H9 (cell line): ENCODE data around the gene MRPL17. TPM values are rescaled to one million over a fixed set of nuclear protein-coding genes. Genes with fewer than 3 reads are reported as not detected.
"Not testable (repeated sequence)": the region's sequence is repeated elsewhere in the genome, so short reads cannot be mapped to it uniquely, and the experiment has no call there.

Experiments used
- DNase-seq: peaks from one replicate; pipeline ENCODE4 v3.0.0-alpha.2; 2017
- H2AFZ ChIP-seq: one replicate; pipeline ENCODE4 v1.6.1; 2013; ENCODE audit warnings: mild to moderate bottlenecking, low read length, control low read depth, moderate library complexity
- H2AK5ac ChIP-seq: 2 replicates; pipeline ENCODE4 v1.6.1; 2013; ENCODE audit warnings: low read length, control low read depth, mixed read lengths; ENCODE audit not compliant: insufficient read length
- H2BK120ac ChIP-seq: one replicate; pipeline ENCODE4 v1.6.1; 2013; ENCODE audit warnings: low read depth, mild to moderate bottlenecking, low read length, control low read depth, inconsistent platforms; ENCODE audit not compliant: poor library complexity, severe bottlenecking
- H2BK12ac ChIP-seq: 2 replicates; pipeline ENCODE4 v1.6.1; 2013; ENCODE audit warnings: low read length, control low read depth, mixed read lengths, low read depth; ENCODE audit not compliant: insufficient read length
- H2BK15ac ChIP-seq: 2 replicates; pipeline ENCODE4 v1.6.1; 2013; ENCODE audit warnings: low read depth, low read length, control low read depth
- H2BK20ac ChIP-seq: one replicate; pipeline ENCODE4 v1.6.1; 2013; ENCODE audit warnings: low read depth, mild to moderate bottlenecking, low read length, control low read depth, inconsistent platforms; ENCODE audit not compliant: poor library complexity, severe bottlenecking
- H2BK5ac ChIP-seq: 2 replicates; pipeline ENCODE4 v1.6.1; 2013; ENCODE audit warnings: low read length, control low read depth, mixed read lengths; ENCODE audit not compliant: insufficient read length
- H3K14ac ChIP-seq: 2 replicates; pipeline ENCODE4 v1.6.1; 2013; ENCODE audit warnings: low read length, control low read depth; ENCODE audit not compliant: insufficient read depth
- H3K18ac ChIP-seq: 2 replicates; pipeline ENCODE4 v1.6.1; 2013; ENCODE audit warnings: low read depth, mild to moderate bottlenecking, mixed read lengths, low read length, control low read depth; ENCODE audit not compliant: insufficient read length
- H3K23ac ChIP-seq: 2 replicates; pipeline ENCODE4 v1.6.1; 2013; ENCODE audit warnings: low read length, control low read depth, mixed read lengths, low read depth; ENCODE audit not compliant: insufficient read length
- H3K23me2 ChIP-seq: 2 replicates; pipeline ENCODE4 v1.6.1; 2013; ENCODE audit warnings: low read depth, mild to moderate bottlenecking, mixed read lengths, low read length, control low read depth; ENCODE audit not compliant: insufficient read length, poor library complexity, severe bottlenecking
- H3K27ac ChIP-seq: 2 replicates; pipeline ENCODE4 v1.5.1; 2013; ENCODE audit warnings: low read length, control low read depth, mixed read lengths, low read depth; ENCODE audit not compliant: insufficient read length
- H3K27me3 ChIP-seq: 2 replicates; pipeline ENCODE4 v1.6.1; 2013; ENCODE audit warnings: low read length, control low read depth, inconsistent platforms; ENCODE audit not compliant: insufficient read depth
- H3K4ac ChIP-seq: 2 replicates; pipeline ENCODE4 v1.6.1; 2013; ENCODE audit warnings: low read depth, mild to moderate bottlenecking, control low read depth, inconsistent platforms, low read length, moderate library complexity
- H3K4me1 ChIP-seq: 2 replicates; pipeline ENCODE4 v1.6.1; 2013; ENCODE audit warnings: low read length, control low read depth, inconsistent platforms; ENCODE audit not compliant: insufficient read depth
- H3K4me2 ChIP-seq: 2 replicates; pipeline ENCODE4 v1.6.1; 2013; ENCODE audit warnings: low read length, control low read depth, mixed read lengths; ENCODE audit not compliant: insufficient read length, insufficient read depth
- H3K56ac ChIP-seq: 2 replicates; pipeline ENCODE4 v1.6.1; 2013; ENCODE audit warnings: low read depth, mild to moderate bottlenecking, mixed read lengths, low read length, control low read depth; ENCODE audit not compliant: insufficient read length
- H3K79me1 ChIP-seq: 2 replicates; pipeline ENCODE4 v1.6.1; 2013; ENCODE audit warnings: low read depth, mild to moderate bottlenecking, moderate library complexity, low read length, control low read depth, inconsistent platforms; ENCODE audit not compliant: insufficient read depth, poor library complexity, severe bottlenecking
- H3K79me2 ChIP-seq: 2 replicates; pipeline ENCODE4 v1.6.1; 2013; ENCODE audit warnings: low read length, control low read depth, inconsistent platforms; ENCODE audit not compliant: insufficient read depth
- H3K9ac ChIP-seq: 2 replicates; pipeline ENCODE4 v1.6.1; 2013; ENCODE audit warnings: low read length, control low read depth, mixed read lengths; ENCODE audit not compliant: insufficient read length; ENCODE audit errors: extremely low read depth
- H3K9me3 ChIP-seq: one replicate; pipeline ENCODE4 v1.6.1; 2013; ENCODE audit warnings: low read depth, low read length, inconsistent platforms; ENCODE audit not compliant: control insufficient read depth
- H3T11ph ChIP-seq: one replicate; pipeline ENCODE4 v1.6.1; 2013; ENCODE audit warnings: mild to moderate bottlenecking, low read length, control low read depth, inconsistent platforms
- H4K20me1 ChIP-seq: one replicate; pipeline ENCODE4 v1.6.1; 2013; ENCODE audit not compliant: control insufficient read depth, insufficient read length, insufficient read depth
- H4K5ac ChIP-seq: 2 replicates; pipeline ENCODE4 v1.6.1; 2013; ENCODE audit warnings: low read depth, mild to moderate bottlenecking, mixed read lengths, low read length, control low read depth; ENCODE audit not compliant: insufficient read length
- H4K8ac ChIP-seq: replicated peaks from 2 replicates; pipeline ENCODE4 v1.6.1; 2013; ENCODE audit warnings: low read length, control low read depth, mixed read lengths, low read depth; ENCODE audit not compliant: insufficient read length
- H4K91ac ChIP-seq: 2 replicates; pipeline ENCODE4 v1.6.1; 2013; ENCODE audit warnings: low read depth, mild to moderate bottlenecking, moderate library complexity, mixed read lengths, low read length, control low read depth; ENCODE audit not compliant: insufficient read length
- H3K27ac Mint-ChIP-seq, 3 experiments: 2 replicates in 2 of 3; 3 replicates in 1 of 3; pipeline ENCODE4 v1.8.0; 2020 to 2021; ENCODE audit warnings: mixed read lengths in 3 of 3, mild to moderate bottlenecking in 1 of 3, moderate library complexity in 1 of 3
- H3K27me3 Mint-ChIP-seq: 2 replicates; pipeline ENCODE4 v1.8.0; 2021; ENCODE audit warnings: low read depth, mild to moderate bottlenecking, moderate library complexity, mixed read lengths
- H3K36me3 Mint-ChIP-seq, 3 experiments: 2 replicates in 2 of 3; 3 replicates in 1 of 3; pipeline ENCODE4 v1.8.0; 2020 to 2021; ENCODE audit warnings: low read depth in 3 of 3, mixed read lengths in 3 of 3; ENCODE audit not compliant: insufficient read depth in 1 of 3
- H3K4me1 Mint-ChIP-seq, 2 experiments: 2 replicates each; pipeline ENCODE4 v1.8.0; 2020; ENCODE audit warnings: mixed read lengths in 2 of 2
- H3K4me3 Mint-ChIP-seq, 2 experiments: 2 replicates in 1 of 2; 3 replicates in 1 of 2; pipeline ENCODE4 v1.8.0; 2020 to 2021; ENCODE audit warnings: mild to moderate bottlenecking in 2 of 2, mixed read lengths in 2 of 2, moderate library complexity in 1 of 2
- H3K9me3 Mint-ChIP-seq, 2 experiments: 2 replicates in 1 of 2; 3 replicates in 1 of 2; pipeline ENCODE4 v1.8.0; 2020; ENCODE audit warnings: mild to moderate bottlenecking in 2 of 2, mixed read lengths in 2 of 2, moderate library complexity in 1 of 2
- WGBS: extraction: QIAGEN DNeasy Blood & Tissue Kit; methylation state at CpG from one replicate; pipeline ENCODE4 v1.1.7; 2013; ENCODE audit warnings: missing lambda C conversion rate, low lambda C conversion rate, mixed read lengths; ENCODE audit not compliant: insufficient read length; ENCODE audit errors: extremely low coverage; 5-methylcytosine and 5-hydroxymethylcytosine counted together
- total RNA-seq: library from RNA; stranded (reverse); gene quantifications from 2 replicates; pipeline ENCODE4 v1.2.1, GENCODE V29; 2021
- TF ChIP-seq, protein P1 (sequence below): fragments of 200-600 bp; sonication (generic); conservative IDR thresholded peaks from 3 replicates; pipeline ENCODE4 v1.8.0; 2021; ENCODE audit warnings: antibody characterized with exemption, mild to moderate bottlenecking

Gene MRPL17
- total RNA-seq, 1 experiment from 2014 or later: 75.5 TPM

DNA sequence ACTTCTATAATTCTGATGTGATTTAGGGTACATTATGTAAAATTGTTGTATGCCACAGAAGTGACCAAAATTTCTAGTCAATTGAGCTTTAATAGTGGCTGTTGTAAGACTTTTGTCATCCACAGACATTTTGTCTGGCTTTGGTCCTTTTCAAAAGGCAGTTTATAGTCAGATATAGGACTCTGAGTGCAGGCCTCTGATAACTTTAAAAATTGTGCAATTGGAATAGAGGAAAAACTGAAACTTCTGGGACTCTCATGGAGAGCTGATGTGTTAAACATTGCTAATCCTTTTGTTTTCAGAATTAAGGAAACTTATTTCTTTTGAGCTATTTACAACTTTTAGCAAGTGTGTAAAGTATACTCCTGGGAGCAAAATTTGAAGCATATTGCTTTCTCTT, 9.0 kb upstream of the MRPL17 start:
- no peak overlapping the region for H3K9ac ChIP-seq
- no peak for DNase-seq
- no peaks in the 10 kb centered on the region for H3K27me3 Mint-ChIP-seq
- peaks cover 18 to 22% of the 10 kb centered on the region in 2 experiments for H3K4me1 Mint-ChIP-seq
- H3K27me3 ChIP-seq: no peaks in the 10 kb centered on the region
- H4K8ac ChIP-seq: no peak overlapping the region
- no peaks in the 10 kb centered on the region for H3K9me3 ChIP-seq
- no peak overlapping the region for H4K91ac ChIP-seq
- no peaks in the 10 kb centered on the region for H4K20me1 ChIP-seq
- no peaks in the 10 kb centered on the region for H3K79me1 ChIP-seq
- H3K4ac ChIP-seq: no peak overlapping the region
- H3K23ac ChIP-seq: no peak overlapping the region
- no peak overlapping the region for H2BK20ac ChIP-seq
- no peak overlapping the region for H3K56ac ChIP-seq
- H3K9me3 Mint-ChIP-seq: peaks cover 13 to 16% of the 10 kb centered on the region in 2 experiments
- H3K27ac Mint-ChIP-seq: no peak overlapping the region
- no peak overlapping the region for H4K5ac ChIP-seq
- peaks cover 2 to 9% (median 5%) of the 10 kb centered on the region in 3 experiments; a peak in 5 of 7 replicates for H3K36me3 Mint-ChIP-seq
- H2BK15ac ChIP-seq: no peak overlapping the region
- H3K14ac ChIP-seq: no peak overlapping the region
- H3K4me3 Mint-ChIP-seq: no peak overlapping the region
- no peak overlapping the region for H2BK120ac ChIP-seq
- no peak overlapping the region for H2BK5ac ChIP-seq
- no peak overlapping the region for H3K18ac ChIP-seq
- H2AFZ ChIP-seq: no peak overlapping the region
- H3K23me2 ChIP-seq: no peaks in the 10 kb centered on the region
- TF ChIP-seq, protein P1, sequence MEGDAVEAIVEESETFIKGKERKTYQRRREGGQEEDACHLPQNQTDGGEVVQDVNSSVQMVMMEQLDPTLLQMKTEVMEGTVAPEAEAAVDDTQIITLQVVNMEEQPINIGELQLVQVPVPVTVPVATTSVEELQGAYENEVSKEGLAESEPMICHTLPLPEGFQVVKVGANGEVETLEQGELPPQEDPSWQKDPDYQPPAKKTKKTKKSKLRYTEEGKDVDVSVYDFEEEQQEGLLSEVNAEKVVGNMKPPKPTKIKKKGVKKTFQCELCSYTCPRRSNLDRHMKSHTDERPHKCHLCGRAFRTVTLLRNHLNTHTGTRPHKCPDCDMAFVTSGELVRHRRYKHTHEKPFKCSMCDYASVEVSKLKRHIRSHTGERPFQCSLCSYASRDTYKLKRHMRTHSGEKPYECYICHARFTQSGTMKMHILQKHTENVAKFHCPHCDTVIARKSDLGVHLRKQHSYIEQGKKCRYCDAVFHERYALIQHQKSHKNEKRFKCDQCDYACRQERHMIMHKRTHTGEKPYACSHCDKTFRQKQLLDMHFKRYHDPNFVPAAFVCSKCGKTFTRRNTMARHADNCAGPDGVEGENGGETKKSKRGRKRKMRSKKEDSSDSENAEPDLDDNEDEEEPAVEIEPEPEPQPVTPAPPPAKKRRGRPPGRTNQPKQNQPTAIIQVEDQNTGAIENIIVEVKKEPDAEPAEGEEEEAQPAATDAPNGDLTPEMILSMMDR: no peak
- no peak overlapping the region for H2BK12ac ChIP-seq
- no peak overlapping the region for H3K4me2 ChIP-seq
- H3K4me1 ChIP-seq: peaks cover 4% of the 10 kb centered on the region; the same call in 1 of the 2 replicates
- H2AK5ac ChIP-seq: no peak overlapping the region
- H3K79me2 ChIP-seq: no peaks in the 10 kb centered on the region
- no peak overlapping the region for H3T11ph ChIP-seq
- H3K27ac ChIP-seq: no peak overlapping the region

DNA sequence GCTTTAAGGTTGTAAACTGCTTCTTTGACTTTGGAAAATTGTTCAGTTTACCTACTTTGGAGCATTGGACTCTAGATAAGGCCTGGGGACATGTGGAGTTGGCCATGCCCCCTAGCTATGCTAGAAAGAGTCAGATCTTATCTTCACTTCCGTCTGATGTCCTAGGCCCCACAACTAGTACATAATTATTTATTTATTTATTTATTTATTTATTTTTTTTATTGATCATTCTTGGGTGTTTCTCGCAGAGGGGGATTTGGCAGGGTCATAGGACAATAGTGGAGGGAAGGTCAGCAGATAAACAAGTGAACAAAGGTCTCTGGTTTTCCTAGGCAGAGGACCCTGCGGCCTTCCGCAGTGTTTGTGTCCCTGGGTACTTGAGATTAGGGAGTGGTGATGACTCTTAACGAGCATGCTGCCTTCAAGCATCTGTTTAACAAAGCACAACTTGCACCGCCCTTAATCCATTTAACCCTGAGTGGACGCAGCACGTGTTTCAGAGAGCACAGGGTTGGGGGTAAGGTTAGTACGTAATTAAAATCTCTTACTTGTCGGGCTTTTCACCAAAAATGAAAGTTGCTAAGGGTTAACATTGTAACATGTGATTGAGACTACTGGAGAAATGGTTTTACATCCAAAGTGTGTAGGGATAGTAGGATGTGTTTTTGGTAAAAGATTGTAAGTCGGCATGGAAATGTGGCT, 7.4 kb upstream of the MRPL17 start:
- H3K4me2 ChIP-seq, H3K4ac ChIP-seq, H3K56ac ChIP-seq, H4K8ac ChIP-seq, H3K27me3 Mint-ChIP-seq, H2BK5ac ChIP-seq, H2BK20ac ChIP-seq, H3K9me3 ChIP-seq, DNase-seq, H3K18ac ChIP-seq, H3K27me3 ChIP-seq, H2BK120ac ChIP-seq, H3K23me2 ChIP-seq, H3K14ac ChIP-seq, H2BK12ac ChIP-seq, H3K79me1 ChIP-seq, H2BK15ac ChIP-seq, H3K79me2 ChIP-seq, H3K27ac Mint-ChIP-seq, H4K5ac ChIP-seq, H2AFZ ChIP-seq, H3T11ph ChIP-seq, H3K4me1 ChIP-seq, H4K91ac ChIP-seq, H2AK5ac ChIP-seq, H4K20me1 ChIP-seq, H3K9ac ChIP-seq, H3K4me3 Mint-ChIP-seq, H3K23ac ChIP-seq, H3K27ac ChIP-seq: not testable (repeated sequence)
- peaks cover 2 to 12% (median 5%) of the 10 kb centered on the region in 3 experiments; a peak in 5 of 7 replicates for H3K36me3 Mint-ChIP-seq
- peaks cover 13 to 22% of the 10 kb centered on the region in 2 experiments for H3K9me3 Mint-ChIP-seq
- WGBS: 100% methylated on average over 1 of the region's 11 CpGs
- H3K4me1 Mint-ChIP-seq: peaks cover 22 to 23% of the 10 kb centered on the region in 2 experiments
